HL-60 (cell line): Measurements from ENCODE around the gene KLK1.

Experiments used
- GABPA ChIP-seq: IDR thresholded peaks from 2 replicates; pipeline ENCODE4 v1.6.1; 2012; ENCODE audit warnings: low read depth
- POLR2AphosphoS5 ChIP-seq: IDR thresholded peaks from 2 replicates; pipeline ENCODE4 v1.6.1; 2012; ENCODE audit warnings: low read depth
- TF ChIP-seq, protein P1 (sequence below): IDR thresholded peaks from one replicate; pipeline ENCODE4 v1.5.1; 2011; ENCODE audit warnings: low read length, control low read depth, inconsistent platforms; ENCODE audit not compliant: insufficient read depth

DNA sequence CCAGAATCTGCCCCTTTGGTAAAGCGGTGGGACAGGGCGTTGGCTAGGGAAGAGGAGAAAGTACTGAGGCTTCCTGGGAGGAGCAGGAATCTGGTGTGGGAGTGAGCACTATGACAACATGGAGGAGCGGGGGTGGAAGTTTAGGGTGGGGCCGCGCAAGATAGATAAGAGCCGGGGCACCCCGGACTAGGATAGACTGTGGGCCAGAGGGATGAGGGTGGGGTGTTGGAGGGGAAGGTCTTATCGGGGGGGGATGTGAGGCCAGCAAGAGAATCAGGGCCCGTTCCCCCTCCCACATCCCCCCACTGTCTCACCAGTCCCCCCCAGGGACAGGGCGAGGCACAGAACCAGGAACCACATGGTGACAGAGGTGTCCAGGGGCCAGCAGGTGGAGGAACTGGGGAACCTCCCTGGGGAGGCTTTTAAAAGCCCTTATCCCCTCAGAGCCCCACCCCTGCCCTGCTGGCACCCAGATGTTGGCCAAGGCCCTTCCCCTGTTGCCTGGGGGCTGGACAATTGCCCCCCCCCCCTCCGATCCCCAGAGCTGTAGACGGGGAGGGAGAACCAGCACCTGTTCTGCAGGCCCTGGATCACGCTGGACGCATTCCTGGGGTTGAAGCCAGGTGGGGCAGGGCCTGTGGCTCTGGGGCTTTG is at the start of gene KLK1:
- TF ChIP-seq, protein P1, sequence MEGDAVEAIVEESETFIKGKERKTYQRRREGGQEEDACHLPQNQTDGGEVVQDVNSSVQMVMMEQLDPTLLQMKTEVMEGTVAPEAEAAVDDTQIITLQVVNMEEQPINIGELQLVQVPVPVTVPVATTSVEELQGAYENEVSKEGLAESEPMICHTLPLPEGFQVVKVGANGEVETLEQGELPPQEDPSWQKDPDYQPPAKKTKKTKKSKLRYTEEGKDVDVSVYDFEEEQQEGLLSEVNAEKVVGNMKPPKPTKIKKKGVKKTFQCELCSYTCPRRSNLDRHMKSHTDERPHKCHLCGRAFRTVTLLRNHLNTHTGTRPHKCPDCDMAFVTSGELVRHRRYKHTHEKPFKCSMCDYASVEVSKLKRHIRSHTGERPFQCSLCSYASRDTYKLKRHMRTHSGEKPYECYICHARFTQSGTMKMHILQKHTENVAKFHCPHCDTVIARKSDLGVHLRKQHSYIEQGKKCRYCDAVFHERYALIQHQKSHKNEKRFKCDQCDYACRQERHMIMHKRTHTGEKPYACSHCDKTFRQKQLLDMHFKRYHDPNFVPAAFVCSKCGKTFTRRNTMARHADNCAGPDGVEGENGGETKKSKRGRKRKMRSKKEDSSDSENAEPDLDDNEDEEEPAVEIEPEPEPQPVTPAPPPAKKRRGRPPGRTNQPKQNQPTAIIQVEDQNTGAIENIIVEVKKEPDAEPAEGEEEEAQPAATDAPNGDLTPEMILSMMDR, result no peak
- TF ChIP-seq GABPA (no peak), POLR2AphosphoS5 (no peak)
